Neural progenitor cell (in vitro differentiated cells): ENCODE data around the gene PBXIP1. TPM values are rescaled to one million over a fixed set of nuclear protein-coding genes. Genes with fewer than 3 reads are reported as not detected.
A peak's percentile ranks its signal among the peaks of the same experiment; 100 is the strongest.

Experiments used
- DNase-seq: peaks from one replicate; pipeline ENCODE4 v3.0.0-alpha.2; 2016; ENCODE audit warnings: low spot score
- H2AFZ ChIP-seq: fragments of 200-600 bp; sonication (generic); replicated peaks from 2 replicates; pipeline ENCODE4 v1.6.1; 2016; ENCODE audit warnings: antibody characterized with exemption
- H3F3A ChIP-seq: fragments of 200-600 bp; sonication (generic); 2 replicates; pipeline ENCODE4 v1.6.1; 2016; ENCODE audit warnings: antibody characterized with exemption, low read depth
- H3K27ac ChIP-seq: fragments of 200-600 bp; sonication (generic); 2 replicates; pipeline ENCODE4 v1.5.1; 2016; ENCODE audit warnings: mild to moderate bottlenecking
- H3K27me3 ChIP-seq: fragments of 200-600 bp; sonication (generic); 2 replicates; pipeline ENCODE4 v1.6.1; 2016; ENCODE audit warnings: mild to moderate bottlenecking, moderate library complexity
- H3K36me3 ChIP-seq: fragments of 200-600 bp; sonication (generic); 2 replicates; pipeline ENCODE4 v1.5.1; 2016
- H3K4me1 ChIP-seq: fragments of 200-600 bp; sonication (generic); 2 replicates; pipeline ENCODE4 v1.6.1; 2016; ENCODE audit warnings: mixed run types
- H3K4me2 ChIP-seq: fragments of 200-600 bp; sonication (generic); 2 replicates; pipeline ENCODE4 v1.6.1; 2016
- H3K4me3 ChIP-seq: fragments of 200-600 bp; sonication (generic); 2 replicates; pipeline ENCODE4 v1.5.1; 2016
- H3K79me2 ChIP-seq: fragments of 200-600 bp; sonication (generic); 2 replicates; pipeline ENCODE4 v1.6.1; 2016; ENCODE audit warnings: low read depth
- H3K9ac ChIP-seq: fragments of 200-600 bp; sonication (generic); 2 replicates; pipeline ENCODE4 v1.6.1; 2016
- H3K9me3 ChIP-seq: fragments of 200-600 bp; sonication (generic); 2 replicates; pipeline ENCODE4 v1.5.1; 2016; ENCODE audit warnings: low read depth
- H4K20me1 ChIP-seq: fragments of 200-600 bp; sonication (generic); 2 replicates; pipeline ENCODE4 v1.6.1; 2016; ENCODE audit warnings: low read depth
- H3K27ac Mint-ChIP-seq: 3 replicates; pipeline ENCODE4 v1.8.0; 2021; ENCODE audit warnings: mixed read lengths
- H3K27me3 Mint-ChIP-seq: 2 replicates; pipeline ENCODE4 v1.8.0; 2022; ENCODE audit warnings: low read depth, mild to moderate bottlenecking, inconsistent platforms, moderate library complexity, mixed read lengths; ENCODE audit not compliant: insufficient read depth
- H3K36me3 Mint-ChIP-seq: 3 replicates; pipeline ENCODE4 v1.8.0; 2021; ENCODE audit warnings: mixed read lengths
- H3K4me1 Mint-ChIP-seq: 3 replicates; pipeline ENCODE4 v1.8.0; 2021; ENCODE audit warnings: mixed read lengths
- H3K4me3 Mint-ChIP-seq: 3 replicates; pipeline ENCODE4 v1.8.0; 2021; ENCODE audit warnings: mild to moderate bottlenecking, moderate library complexity, mixed read lengths
- H3K9me3 Mint-ChIP-seq: 3 replicates; pipeline ENCODE4 v1.8.0; 2020; ENCODE audit warnings: mixed read lengths
- CTCF ChIP-seq: fragments of 200-600 bp; sonication (generic); IDR thresholded peaks from 2 replicates; pipeline ENCODE4 v1.5.1; 2017; ENCODE audit warnings: antibody characterized with exemption, mild to moderate bottlenecking
- EZH2 ChIP-seq: fragments of 200-600 bp; sonication (generic); IDR thresholded peaks from 2 replicates; pipeline ENCODE4 v1.6.1; 2017; ENCODE audit warnings: antibody characterized with exemption, mild to moderate bottlenecking, moderate library complexity
- EZH2phosphoT487 ChIP-seq: fragments of 200-600 bp; sonication (generic); IDR thresholded peaks from 2 replicates; pipeline ENCODE4 v1.6.1; 2017; ENCODE audit warnings: antibody characterized with exemption
- total RNA-seq: library from RNA; depleted of rRNA; stranded (reverse); fragments of >200 nt; gene quantifications from 2 replicates; pipeline ENCODE4 v1.2.3, GENCODE V29; 2015; ENCODE audit warnings: low replicate concordance

PBXIP1 gene
- total RNA-seq, 1 donor from 2014 or later = 21.4 TPM

GRCh38 chr1:154971341-154971998 is 15.6 kb upstream of the PBXIP1 start:
- Mint-ChIP-seq H3K27me3 (peaks cover 3% of the 10 kb centered on the region), H3K9me3 (no peaks in the 10 kb centered on the region), H3K27ac (peak overlapping the region; percentile 96), H3K36me3 (peaks cover 6% of the 10 kb centered on the region), H3K4me3 (peak overlapping the region; percentile 83), H3K4me1 (peaks cover 40% of the 10 kb centered on the region)
- Histone ChIP-seq H3K36me3 (no peaks in the 10 kb centered on the region), H2AFZ (no peak overlapping the region), H3F3A (peaks cover 44% of the 10 kb centered on the region), H3K27ac (peak overlapping the region; percentile 43), H3K9me3 (no peaks in the 10 kb centered on the region), H3K4me3 (peak overlapping the region; percentile 51), H3K9ac (no peak overlapping the region), H3K79me2 (peaks cover 61% of the 10 kb centered on the region), H3K27me3 (no peaks in the 10 kb centered on the region), H3K4me1 (peaks cover 42% of the 10 kb centered on the region), H3K4me2 (peak overlapping the region; percentile 91), H4K20me1 (peaks cover 21% of the 10 kb centered on the region)
- TF ChIP-seq EZH2phosphoT487 (no peak), EZH2 (no peak), CTCF (no peak)
- DNase-seq = no peak

- H3K27ac ChIP-seq = peak within 1 kb of the TSS; percentile 43
- peaks cover 35% of the 10 kb centered on the region for H3K4me1 ChIP-seq
- no peaks in the 10 kb centered on the region for H3K36me3 ChIP-seq
- H3K4me3 Mint-ChIP-seq = peak within 1 kb of the TSS; percentile 83
- peak within 1 kb of the TSS; percentile 96 for H3K27ac Mint-ChIP-seq
- peaks cover 7% of the 10 kb centered on the region for H3K36me3 Mint-ChIP-seq
- peaks cover 54% of the 10 kb centered on the region for H3K79me2 ChIP-seq
- TF ChIP-seq CTCF (no peak), EZH2phosphoT487 (no peak), EZH2 (no peak)
- H2AFZ ChIP-seq = no peak within 1 kb of the TSS
- no peaks in the 10 kb centered on the region for H3K27me3 ChIP-seq
- DNase-seq = peak; percentile 96
- peak within 1 kb of the TSS; percentile 51 for H3K4me3 ChIP-seq
- H3K27me3 Mint-ChIP-seq = peaks cover 3% of the 10 kb centered on the region
- H3K9me3 Mint-ChIP-seq = no peaks in the 10 kb centered on the region
- H4K20me1 ChIP-seq = peaks cover 14% of the 10 kb centered on the region
- no peaks in the 10 kb centered on the region for H3K9me3 ChIP-seq
- H3K9ac ChIP-seq = peak within 1 kb of the TSS; percentile 51
- peaks cover 44% of the 10 kb centered on the region for H3F3A ChIP-seq
- H3K4me1 Mint-ChIP-seq = peaks cover 40% of the 10 kb centered on the region
- peak within 1 kb of the TSS; percentile 91 for H3K4me2 ChIP-seq
Observed at GRCh38 chr1:154970631-154971340, 14.9 kb upstream of the PBXIP1 start, which contains the start of gene SHC1. SHC1 (minus strand) TSS chr1:154970747; CDS start chr1:154970526, 221 bp downstream.

- Histone ChIP-seq H2AFZ (no peak overlapping the region), H3F3A (peaks cover 40% of the 10 kb centered on the region), H3K4me3 (peak overlapping the region; percentile 51), H3K27ac (no peak overlapping the region), H3K9me3 (no peaks in the 10 kb centered on the region), H4K20me1 (peaks cover 13% of the 10 kb centered on the region), H3K4me1 (peaks cover 35% of the 10 kb centered on the region), H3K79me2 (peaks cover 46% of the 10 kb centered on the region), H3K36me3 (no peaks in the 10 kb centered on the region), H3K27me3 (no peaks in the 10 kb centered on the region), H3K9ac (peak overlapping the region; percentile 51), H3K4me2 (peak overlapping the region; percentile 91)
- peaks cover 3% of the 10 kb centered on the region for H3K27me3 Mint-ChIP-seq
- no peaks in the 10 kb centered on the region for H3K9me3 Mint-ChIP-seq
- TF ChIP-seq EZH2phosphoT487 (no peak), EZH2 (no peak), CTCF (no peak)
- H3K4me1 Mint-ChIP-seq = peaks cover 40% of the 10 kb centered on the region
- H3K36me3 Mint-ChIP-seq = peaks cover 12% of the 10 kb centered on the region
- H3K27ac Mint-ChIP-seq = peak overlapping the region; percentile 38
- H3K4me3 Mint-ChIP-seq = peak overlapping the region; percentile 83
- DNase-seq = peak; percentile 33
Observed at GRCh38 chr1:154969860-154970452, 14.1 kb upstream of the PBXIP1 start.
